Heart right ventricle (tissue), 16 donors: ENCODE data around the gene SMAP1. TPM values are rescaled to one million over a fixed set of nuclear protein-coding genes. Genes with fewer than 3 reads are reported as not detected.

ENCODE experiments used
- ATAC-seq, 8 donors: fragments of 200-7000 bp; cut with Tn5 transposase; one replicate each; pipeline ENCODE4 v1.9.1; 2020; ENCODE audit warnings: mild to moderate bottlenecking in 8 of 8, moderate library complexity in 8 of 8, moderate number of reproducible peaks in 1 of 8
- DNase-seq, 2 donors: peaks; one replicate each; pipeline ENCODE4 v3.0.0-alpha.2; 2020
- H3K27ac ChIP-seq, 10 donors: fragments of 200-600 bp; sonication (generic) in 2 of 10; one replicate each; pipeline versions ENCODE4 v1.5.0 to v1.8.0; 2020 to 2022; ENCODE audit warnings: mild to moderate bottlenecking in 3 of 10
- H3K27me3 ChIP-seq, 7 donors: fragments of 200-600 bp; one replicate each; pipeline ENCODE4 v1.8.0; 2021 to 2022; ENCODE audit warnings: mild to moderate bottlenecking in 2 of 7
- H3K36me3 ChIP-seq, 9 donors: fragments of 200-600 bp; sonication (generic) in 1 of 9; one replicate each; pipeline versions ENCODE4 v1.5.0 to v1.8.0; 2020 to 2022; ENCODE audit warnings: mild to moderate bottlenecking in 2 of 9
- H3K4me1 ChIP-seq, 9 donors: fragments of 200-600 bp; sonication (generic) in 1 of 9; one replicate each; pipeline versions ENCODE4 v1.5.0 to v1.8.0; 2020 to 2022; ENCODE audit warnings: mild to moderate bottlenecking in 4 of 9
- H3K4me3 ChIP-seq, 10 donors: fragments of 200-600 bp; sonication (generic) in 2 of 10; one replicate each; pipeline versions ENCODE4 v1.5.0 to v1.8.0; 2020 to 2022; ENCODE audit warnings: mild to moderate bottlenecking in 7 of 10, moderate library complexity in 2 of 10
- H3K9me3 ChIP-seq, 11 donors: fragments of 200-600 bp in 10 of 11; sonication (generic) in 2 of 11; one replicate each; pipeline versions ENCODE4 v1.5.0 to v1.8.0; 2013 to 2022; ENCODE audit warnings: mild to moderate bottlenecking in 2 of 11, control low read depth in 1 of 11, moderate library complexity in 1 of 11
- CTCF ChIP-seq, 9 donors: fragments of 200-600 bp; sonication (generic) in 2 of 9; IDR thresholded peaks; one replicate each; pipeline versions ENCODE4 v1.5.0 to v1.8.0; 2021 to 2022; ENCODE audit warnings: antibody characterized with exemption in 9 of 9, mild to moderate bottlenecking in 5 of 9, moderate library complexity in 1 of 9
- WGBS, 2 donors: extraction: QIAGEN DNeasy Blood & Tissue Kit; methylation state at CpG; one replicate each; pipeline ENCODE4 v1.1.7; 2013; ENCODE audit warnings: inconsistent platforms in 1 of 2; 5-methylcytosine and 5-hydroxymethylcytosine counted together
- intact Hi-C, 10 donors: fragments of 100-400 bp; cut with DNase I; formaldehyde crosslinking; loops; one replicate each; pipeline versions ENCODE4 v1.11.1 to v1.14.2; 2022
- polyA plus RNA-seq, 2 donors: library from polyadenylated mRNA; stranded (reverse); fragments of 200-250 nt; gene quantifications; one replicate each; pipeline ENCODE4 v1.2.3, GENCODE V29; 2013
- total RNA-seq, 10 donors: library from RNA; stranded (reverse); fragmentation: NEBNext Ultra II Directional in 3 of 10; extraction: Animal tissue kit (Norgen Biotek cat#: 25700) in 3 of 10; gene quantifications; one replicate each; pipeline versions ENCODE4 v1.2.1 to v1.2.4, GENCODE V29; 2021 to 2023
- donor health status: Arrhythmogenic right ventricular cardiomyopathy.
- donor health status: ischemic (EF 13 %, LVEDD 7.1; RV severe dilation, severe dysfunction).
- donor health status: healthy with polysubstance abuse.
- donor health status: DM: no; HTN: yes; CAD: no.
- donor health status: DM: no; HTN: no; CAD: no.
- donor health status: ischemic (EF 25% LVEDD 6.9; RV normal size, moderate dysfunction).
- donor health status: ischemic (EF 25% LVEDD 5.7; RV mildly dilated, moderate dysfunction).
- donor health status: healthy.
- donor health status: DM: yes; HTN: yes; CAD: no.
- donor health status: Ischemic cardiomyopathy.
- donor health status: ischemic (EF 35%, LVEDD 5.7; RV mildly dilated, moderate dysfunction).
- donor health status: nonischemic (EF 11% LVEDD 7.7; RV severe dilation, severe dysfunction).
- donor health status: DM: yes; HTN: yes; CAD: no.
- donor health status: PGD.
- donor health status: ischemic (EF 29% LVEDD 5.4; RV normal size, mild dysfunction).
- donor health status: nonischemic (EF 23%, LVEDD 6.1; RV moderate dilation, normal function).

The SMAP1 gene
- total and polyA plus RNA-seq, 12 donors = 12.8 to 36.3 (median 30.3) TPM

- peak; percentile 32 to 42 for DNase-seq
- H3K9me3 ChIP-seq = peaks cover 0 to 13% (median 0%) of the 10 kb centered on the region in 11 donors
- H3K4me3 ChIP-seq = no peak overlapping the region
- no peak overlapping the region for H3K27ac ChIP-seq
- TF ChIP-seq CTCF (IDR thresholded peaks at IDR 0.05) = no peak
- WGBS, 2 donors = 59 to 63% methylated on average over 10 of the region's 10 CpGs
- no peaks in the 10 kb centered on the region for H3K27me3 ChIP-seq
- intact Hi-C loops = loop anchor here in 2 of 10 donors (5.0 to 10.0 kb wide), 2 partner anchors 251 to 254 kb away; partner anchors contain the start of gene B3GAT2 (in 1 of the 2)
- peaks cover 0 to 10% (median 0%) of the 10 kb centered on the region in 9 donors for H3K36me3 ChIP-seq
- peaks cover 0 to 48% (median 16%) of the 10 kb centered on the region in 9 donors for H3K4me1 ChIP-seq
- peak in 6 of 8 donors; percentile 59 to 86 (median 80) for ATAC-seq
These were observed 33.5 kb downstream of the SMAP1 start for GRCh38 chr6:70700922-70701876.

- ATAC-seq = no peak
- intact Hi-C loops = loop anchor here in 9 of 10 donors (1.0 to 10.0 kb wide), 8 partner anchors 177 to 307 kb away; partner anchors contain the start of gene B3GAT2 (in 3 of the 9)
- Histone ChIP-seq H3K36me3 (no peaks in the 10 kb centered on the region), H3K27me3 (no peaks in the 10 kb centered on the region), H3K27ac (no peak overlapping the region), H3K9me3 (peaks cover 0 to 5% (median 0%) of the 10 kb centered on the region in 11 donors), H3K4me3 (no peak overlapping the region), H3K4me1 (peaks cover 0 to 47% (median 26%) of the 10 kb centered on the region in 9 donors)
- TF ChIP-seq CTCF (IDR thresholded peaks at IDR 0.05) = no peak
- 94 to 95% methylated on average over 2 of the region's 2 CpGs for WGBS, 2 donors
- no peak for DNase-seq
These were observed 38.1 kb downstream of the SMAP1 start for GRCh38 chr6:70705772-70706171.

- no peak overlapping the region for H3K27ac ChIP-seq
- peak; percentile 55 to 80 (median 68) for TF ChIP-seq CTCF (IDR thresholded peaks at IDR 0.05)
- H3K4me3 ChIP-seq = no peak overlapping the region
- H3K36me3 ChIP-seq = no peaks in the 10 kb centered on the region
- no peak for DNase-seq
- no peak for ATAC-seq
- H3K9me3 ChIP-seq = peaks cover 0 to 5% (median 0%) of the 10 kb centered on the region in 11 donors
- no peaks in the 10 kb centered on the region for H3K27me3 ChIP-seq
- 3% methylated on average over 3 of the region's 3 CpGs for WGBS, 2 donors
- intact Hi-C loops = loop anchor here in 7 of 10 donors (1.0 to 10.0 kb wide), 8 partner anchors 176 to 306 kb away; partner anchors contain the start of gene B3GAT2 (in 3 of the 7)
- H3K4me1 ChIP-seq = peaks cover 0 to 38% (median 17%) of the 10 kb centered on the region in 9 donors
These were observed 38.9 kb downstream of the SMAP1 start for GRCh38 chr6:70706491-70707123.

GRCh38 chr6:70707893-70708292 is 40.2 kb downstream of the SMAP1 start:
- intact Hi-C loops = loop anchor here in 7 of 10 donors (2.0 to 10.0 kb wide), 7 partner anchors 174 to 304 kb away; partner anchors contain the start of gene B3GAT2 (in 3 of the 7)
- no peak for TF ChIP-seq CTCF (IDR thresholded peaks at IDR 0.05)
- DNase-seq (no peak), ATAC-seq (no peak)
- WGBS, 2 donors = 76 to 84% methylated on average over 2 of the region's 2 CpGs
- Histone ChIP-seq H3K9me3 (peaks cover 0 to 5% (median 0%) of the 10 kb centered on the region in 11 donors), H3K36me3 (no peaks in the 10 kb centered on the region), H3K4me3 (no peak overlapping the region), H3K27ac (no peak overlapping the region), H3K27me3 (no peaks in the 10 kb centered on the region), H3K4me1 (peaks cover 0 to 34% (median 16%) of the 10 kb centered on the region in 9 donors)
